Spinal cord (tissue), 10 donors: ENCODE data around the gene ZBED5. TPM values are rescaled to one million over a fixed set of nuclear protein-coding genes. Genes with fewer than 3 reads are reported as not detected.

Experiments used
- DNase-seq, 6 donors: peaks; one replicate each; pipeline versions ENCODE4 v3.0.0 to v3.0.0-alpha.2; 2013 to 2015; ENCODE audit warnings: low spot score in 6 of 6, low read depth in 4 of 6
- H3K27ac ChIP-seq: one replicate; pipeline ENCODE4 v1.5.1; 2013; ENCODE audit warnings: low read depth, low read length, control low read depth
- H3K27me3 ChIP-seq: one replicate; pipeline ENCODE4 v1.6.1; 2013; ENCODE audit warnings: low read length; ENCODE audit not compliant: control insufficient read depth, insufficient read depth
- H3K36me3 ChIP-seq: one replicate; pipeline ENCODE4 v1.6.1; 2013; ENCODE audit warnings: low read length; ENCODE audit not compliant: control insufficient read depth, insufficient read depth
- H3K4me1 ChIP-seq: one replicate; pipeline ENCODE4 v1.6.1; 2013; ENCODE audit warnings: low read length; ENCODE audit not compliant: control insufficient read depth, insufficient read depth
- H3K4me3 ChIP-seq: one replicate; pipeline ENCODE4 v1.5.1; 2013; ENCODE audit warnings: low read depth, low read length, control low read depth
- H3K9me3 ChIP-seq: one replicate; pipeline ENCODE4 v1.6.1; 2013; ENCODE audit warnings: low read length; ENCODE audit not compliant: control insufficient read depth, insufficient read depth
- WGBS: methylation state at CpG from one replicate; pipeline ENCODE4 v1.1.5; 2013; ENCODE audit warnings: missing lambda C conversion rate; ENCODE audit not compliant: insufficient coverage; 5-methylcytosine and 5-hydroxymethylcytosine counted together
- polyA plus RNA-seq, 2 donors: library from polyadenylated mRNA; unstranded; fragments of 120-200 nt; gene quantifications; one replicate each; pipeline ENCODE4 v1.2.1, GENCODE V29; 2013; ENCODE audit not compliant: insufficient read length in 2 of 2
- total RNA-seq, 2 donors: library from RNA; depleted of rRNA in 1 of 2; stranded (reverse); fragments of 120-200 nt in 1 of 2; fragments of >200 nt in 1 of 2; gene quantifications; one replicate each; pipeline versions ENCODE4 v1.2.3 to v1.2.4, GENCODE V29; 2013 to 2014
- donor health status: healthy.

Gene ZBED5
- total and polyA plus RNA-seq, 4 donors, result 64.5 to 96.0 (median 74.0) TPM

GRCh38 chr11:10862446-10862845, 4.6 kb upstream of the ZBED5 start:
- H3K9me3 ChIP-seq, result no peaks in the 10 kb centered on the region
- H3K4me1 ChIP-seq, result peaks cover 5% of the 10 kb centered on the region
- no peak overlapping the region for H3K4me3 ChIP-seq
- no peak overlapping the region for H3K27ac ChIP-seq
- H3K27me3 ChIP-seq, result no peaks in the 10 kb centered on the region
- H3K36me3 ChIP-seq, result no peaks in the 10 kb centered on the region
- no peak for DNase-seq
- WGBS, result 71% methylated on average over 1 of the region's 1 CpG

- Histone ChIP-seq H3K27ac (no peak overlapping the region), H3K4me1 (peaks cover 5% of the 10 kb centered on the region), H3K36me3 (no peaks in the 10 kb centered on the region), H3K9me3 (no peaks in the 10 kb centered on the region), H3K27me3 (no peaks in the 10 kb centered on the region), H3K4me3 (no peak overlapping the region)
- no peak for DNase-seq
- 100% methylated on average over 1 of the region's 1 CpG for WGBS
Observed at GRCh38 chr11:10861799-10862198, 3.9 kb upstream of the ZBED5 start.

- DNase-seq, result no peak
- Histone ChIP-seq H3K27me3 (no peaks in the 10 kb centered on the region), H3K27ac (no peak overlapping the region), H3K36me3 (no peaks in the 10 kb centered on the region), H3K9me3 (no peaks in the 10 kb centered on the region), H3K4me1 (peaks cover 5% of the 10 kb centered on the region), H3K4me3 (no peak overlapping the region)
Observed at GRCh38 chr11:10861047-10861446, 3.2 kb upstream of the ZBED5 start.

GRCh38 chr11:10858439-10859325, 829 bp upstream of the ZBED5 start:
- peaks cover 5% of the 10 kb centered on the region for H3K4me1 ChIP-seq
- WGBS, result under 1% methylated on average over 39 of the region's 46 CpGs

GRCh38 chr11:10857459-10857708, 469 bp downstream of the ZBED5 start:
- Histone ChIP-seq H3K4me1 (peaks cover 5% of the 10 kb centered on the region), H3K27me3 (no peaks in the 10 kb centered on the region), H3K9me3 (no peaks in the 10 kb centered on the region), H3K36me3 (peaks cover 4% of the 10 kb centered on the region), H3K27ac (peak overlapping the region; percentile 98), H3K4me3 (peak overlapping the region; percentile 79)
- DNase-seq, result no peak
- WGBS, result 0% methylated on average over 14 of the region's 14 CpGs

More at GRCh38 chr11:10858439-10859325, 829 bp upstream of the ZBED5 start:
- H3K27ac ChIP-seq, result peak overlapping the region; percentile 98
- no peaks in the 10 kb centered on the region for H3K27me3 ChIP-seq
- DNase-seq, result peak in 3 of 6 donors; percentile 24 to 75 (median 46)
- H3K36me3 ChIP-seq, result peaks cover 2% of the 10 kb centered on the region
- H3K4me3 ChIP-seq, result peak overlapping the region; percentile 79
- H3K9me3 ChIP-seq, result no peaks in the 10 kb centered on the region

GRCh38 chr11:10856689-10857458, 979 bp downstream of the ZBED5 start:
- Histone ChIP-seq H3K27me3 (no peaks in the 10 kb centered on the region), H3K27ac (peak overlapping the region; percentile 98), H3K4me3 (peak overlapping the region; percentile 79), H3K9me3 (no peaks in the 10 kb centered on the region), H3K36me3 (peaks cover 4% of the 10 kb centered on the region), H3K4me1 (peaks cover 5% of the 10 kb centered on the region)
- 0% methylated on average over 10 of the region's 17 CpGs for WGBS
- peak; percentile 26 to 82 (median 46) for DNase-seq

- Histone ChIP-seq H3K36me3 (peaks cover 7% of the 10 kb centered on the region), H3K27me3 (no peaks in the 10 kb centered on the region), H3K27ac (no peak overlapping the region), H3K9me3 (no peaks in the 10 kb centered on the region), H3K4me1 (peaks cover 5% of the 10 kb centered on the region), H3K4me3 (no peak overlapping the region)
- DNase-seq, result no peak
- no CpG with 5 or more reads among the region's 2 CpGs for WGBS
Observed at GRCh38 chr11:10855295-10855694, 2.6 kb downstream of the ZBED5 start.

GRCh38 chr11:10847960-10848860, 9.6 kb downstream of the ZBED5 start:
- H3K4me1 ChIP-seq, result no peaks in the 10 kb centered on the region
- H3K36me3 ChIP-seq, result peaks cover 3% of the 10 kb centered on the region
- no peak overlapping the region for H3K27ac ChIP-seq
- H3K9me3 ChIP-seq, result no peaks in the 10 kb centered on the region
- H3K4me3 ChIP-seq, result no peak overlapping the region
- no peaks in the 10 kb centered on the region for H3K27me3 ChIP-seq
- DNase-seq, result no peak
- WGBS, result no CpG with 5 or more reads among the region's 3 CpGs

GRCh38 chr11:10846660-10847059, 11.2 kb downstream of the ZBED5 start:
- Histone ChIP-seq H3K9me3 (no peaks in the 10 kb centered on the region), H3K4me3 (no peak overlapping the region), H3K36me3 (peaks cover 3% of the 10 kb centered on the region), H3K4me1 (no peaks in the 10 kb centered on the region), H3K27ac (no peak overlapping the region), H3K27me3 (no peaks in the 10 kb centered on the region)
- no peak for DNase-seq
